Gastroesophageal sphincter (tissue), 3 donors: ENCODE data around the gene HS2ST1.

Experiments used
- EP300 ChIP-seq: sonication (generic); formaldehyde crosslinking; IDR thresholded peaks from one replicate; pipeline ENCODE4 v1.6.1; 2017; ENCODE audit warnings: antibody characterized with exemption, mild to moderate bottlenecking
- POLR2A ChIP-seq, 2 donors: fragments of 450-650 bp; IDR thresholded peaks; one replicate each; pipeline ENCODE4 v1.6.1; 2017; ENCODE audit warnings: antibody characterized with exemption in 2 of 2, mild to moderate bottlenecking in 2 of 2, moderate library complexity in 1 of 2
- POLR2AphosphoS5 ChIP-seq: sonication (generic); formaldehyde crosslinking; IDR thresholded peaks from one replicate; pipeline ENCODE4 v1.6.1; 2017; ENCODE audit warnings: antibody characterized with exemption
- TF ChIP-seq, protein P1 (sequence below), 4 experiments: fragments of 200-600 bp in 2 of 4; fragments of 450-650 bp in 2 of 4; sonication (generic) in 1 of 4; IDR thresholded peaks; one replicate each; pipeline ENCODE4 v1.5.1; 2017 to 2019; ENCODE audit warnings: antibody characterized with exemption in 4 of 4, mild to moderate bottlenecking in 2 of 4, moderate library complexity in 2 of 4

DNA sequence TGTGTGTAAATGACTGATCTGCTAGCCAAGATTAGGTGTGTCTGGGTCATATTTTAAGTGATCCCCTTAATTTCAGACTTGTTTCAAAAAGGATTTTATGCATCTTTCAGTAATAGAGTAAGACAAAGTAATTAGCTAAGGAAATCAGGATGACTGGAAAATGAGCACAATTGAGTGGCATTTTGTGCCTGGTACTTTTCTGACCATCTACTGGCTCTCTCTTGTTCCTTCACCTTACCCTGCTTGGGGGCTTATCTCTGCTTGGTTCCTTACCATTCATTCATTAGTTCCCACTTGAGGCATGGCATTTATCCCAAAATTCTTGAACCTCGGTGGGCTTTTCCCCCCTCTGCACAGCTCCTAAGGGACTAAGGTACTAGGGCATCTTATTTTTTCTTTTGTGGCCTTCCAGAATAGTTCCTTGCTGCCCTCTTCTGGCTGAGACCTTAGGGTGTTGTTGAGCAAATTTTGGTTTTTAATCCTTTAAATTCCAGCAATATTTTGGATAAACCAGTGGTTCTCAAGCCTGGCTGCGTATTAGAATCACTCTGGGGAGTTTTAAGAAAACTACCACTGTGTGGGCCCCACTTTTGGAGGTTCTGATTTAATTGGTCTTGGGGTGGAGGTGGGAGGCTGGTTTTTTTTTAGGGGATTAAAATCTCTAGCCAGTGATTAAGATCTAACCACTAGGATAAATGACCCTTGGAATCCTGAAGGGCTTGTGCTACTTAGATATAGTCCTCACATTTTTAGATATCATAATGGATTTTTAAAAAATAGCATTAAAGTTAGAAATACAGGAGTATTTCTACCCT lies 50.8 kb downstream of the HS2ST1 start:
- TF ChIP-seq POLR2A (IDR thresholded peaks at IDR 0.05) (no peak), EP300 (no peak), POLR2AphosphoS5 (no peak)
- TF ChIP-seq, protein P1, sequence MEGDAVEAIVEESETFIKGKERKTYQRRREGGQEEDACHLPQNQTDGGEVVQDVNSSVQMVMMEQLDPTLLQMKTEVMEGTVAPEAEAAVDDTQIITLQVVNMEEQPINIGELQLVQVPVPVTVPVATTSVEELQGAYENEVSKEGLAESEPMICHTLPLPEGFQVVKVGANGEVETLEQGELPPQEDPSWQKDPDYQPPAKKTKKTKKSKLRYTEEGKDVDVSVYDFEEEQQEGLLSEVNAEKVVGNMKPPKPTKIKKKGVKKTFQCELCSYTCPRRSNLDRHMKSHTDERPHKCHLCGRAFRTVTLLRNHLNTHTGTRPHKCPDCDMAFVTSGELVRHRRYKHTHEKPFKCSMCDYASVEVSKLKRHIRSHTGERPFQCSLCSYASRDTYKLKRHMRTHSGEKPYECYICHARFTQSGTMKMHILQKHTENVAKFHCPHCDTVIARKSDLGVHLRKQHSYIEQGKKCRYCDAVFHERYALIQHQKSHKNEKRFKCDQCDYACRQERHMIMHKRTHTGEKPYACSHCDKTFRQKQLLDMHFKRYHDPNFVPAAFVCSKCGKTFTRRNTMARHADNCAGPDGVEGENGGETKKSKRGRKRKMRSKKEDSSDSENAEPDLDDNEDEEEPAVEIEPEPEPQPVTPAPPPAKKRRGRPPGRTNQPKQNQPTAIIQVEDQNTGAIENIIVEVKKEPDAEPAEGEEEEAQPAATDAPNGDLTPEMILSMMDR (IDR thresholded peaks at IDR 0.05): peak; percentile 5 to 74 (median 46)
